Stimulated activated CD4-positive, alpha-beta T cell treated with anti-CD3 and anti-CD28 coated beads, TNF-alpha, amount 100 ng/mL, for 48 hours (primary cell): ENCODE measurements around the gene ADGRG3.

Experiments used
- DNase-seq, 3 donors: peaks; one replicate each; pipeline ENCODE4 v3.0.0-alpha.2; 2020; ENCODE audit warnings: low read depth in 3 of 3

Gene ADGRG3

GRCh38 chr16:57646388-57647039, 21.6 kb upstream of the ADGRG3 start:
- no peak for DNase-seq

- DNase-seq: no peak
These were observed 20.8 kb upstream of the ADGRG3 start for GRCh38 chr16:57647136-57647875.

GRCh38 chr16:57648125-57648524, 20.0 kb upstream of the ADGRG3 start:
- DNase-seq: no peak

GRCh38 chr16:57648581-57649442, 19.3 kb upstream of the ADGRG3 start:
- DNase-seq: peak; percentile 76 to 83 (median 78)

GRCh38 chr16:57649443-57649751, 18.7 kb upstream of the ADGRG3 start:
- no peak for DNase-seq

GRCh38 chr16:57649846-57650245, 18.3 kb upstream of the ADGRG3 start:
- DNase-seq: no peak

GRCh38 chr16:57651344-57652333, 16.5 kb upstream of the ADGRG3 start:
- DNase-seq: no peak

- no peak for DNase-seq
These were observed 15.2 kb upstream of the ADGRG3 start for GRCh38 chr16:57652695-57653471.

GRCh38 chr16:57653936-57654335, 14.2 kb upstream of the ADGRG3 start:
- DNase-seq: no peak

- no peak for DNase-seq
These were observed 11.7 kb upstream of the ADGRG3 start for GRCh38 chr16:57656342-57656955.

GRCh38 chr16:57657228-57657627, 10.9 kb upstream of the ADGRG3 start:
- no peak for DNase-seq

- DNase-seq: no peak
These were observed 9.8 kb upstream of the ADGRG3 start for GRCh38 chr16:57658130-57658877.

GRCh38 chr16:57658878-57659674, 9.0 kb upstream of the ADGRG3 start:
- DNase-seq: no peak

- DNase-seq: no peak
These were observed 7.2 kb upstream of the ADGRG3 start for GRCh38 chr16:57660715-57661463.

- no peak for DNase-seq
These were observed 6.6 kb upstream of the ADGRG3 start for GRCh38 chr16:57661510-57661909.

GRCh38 chr16:57661936-57662906, 5.9 kb upstream of the ADGRG3 start:
- DNase-seq: no peak

- DNase-seq: no peak
These were observed 4.7 kb upstream of the ADGRG3 start for GRCh38 chr16:57663436-57663835.
